HG02759 (cell line): Measurements from ENCODE around the gene RMP24.
A peak's percentile ranks its signal among the peaks of the same experiment; 100 is the strongest.

Experiments
- ATAC-seq: cut with Tn5 transposase; IDR thresholded peaks from one replicate; pipeline ENCODE4 v1.9.1; 2021; ENCODE audit warnings: mild to moderate bottlenecking, moderate library complexity; ENCODE audit not compliant: unreplicated experiment

Gene RMP24

GRCh38 chr18:35972197-35973000, at the start of gene RMP24:
RMP24 (plus strand) TSS chr18:35972679.
- ATAC-seq = peak; percentile 94

DNA sequence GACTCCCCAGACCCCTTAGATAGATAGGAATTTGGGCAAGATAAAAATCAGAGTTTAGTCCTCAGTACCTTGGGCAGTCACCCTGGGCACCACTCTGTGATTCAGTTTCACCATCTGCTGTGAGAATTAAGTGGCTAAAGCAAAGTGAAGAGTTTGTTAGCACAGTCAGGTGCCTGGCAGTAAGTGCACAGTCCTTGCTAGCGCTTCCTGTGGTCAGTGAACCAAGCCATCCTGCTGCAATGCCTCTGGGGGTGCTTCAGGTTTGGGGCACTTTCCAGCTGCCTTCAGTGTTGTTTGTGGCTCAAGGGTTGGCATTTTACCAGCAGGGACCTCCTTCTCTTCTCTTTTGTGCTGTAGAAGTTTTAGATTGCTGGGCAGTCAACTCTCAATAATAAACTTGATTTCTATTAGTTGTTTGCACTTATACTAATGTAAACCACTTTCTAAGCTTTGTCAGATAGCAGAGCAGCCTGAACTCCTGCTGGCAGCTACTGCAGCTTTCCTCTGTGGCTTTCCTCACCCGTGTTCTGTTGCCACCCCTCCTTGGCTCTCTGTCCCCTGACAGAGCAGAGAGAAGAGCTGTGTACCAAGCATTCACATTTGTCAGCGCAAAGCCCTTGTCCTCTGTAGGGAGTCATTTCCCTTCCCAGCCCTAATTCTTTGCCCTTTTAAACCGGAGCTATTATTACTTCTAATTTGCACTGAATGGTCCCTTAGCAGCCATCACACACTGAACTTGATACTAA, 48.4 kb upstream of the RMP24 start:
- ATAC-seq = no peak

DNA sequence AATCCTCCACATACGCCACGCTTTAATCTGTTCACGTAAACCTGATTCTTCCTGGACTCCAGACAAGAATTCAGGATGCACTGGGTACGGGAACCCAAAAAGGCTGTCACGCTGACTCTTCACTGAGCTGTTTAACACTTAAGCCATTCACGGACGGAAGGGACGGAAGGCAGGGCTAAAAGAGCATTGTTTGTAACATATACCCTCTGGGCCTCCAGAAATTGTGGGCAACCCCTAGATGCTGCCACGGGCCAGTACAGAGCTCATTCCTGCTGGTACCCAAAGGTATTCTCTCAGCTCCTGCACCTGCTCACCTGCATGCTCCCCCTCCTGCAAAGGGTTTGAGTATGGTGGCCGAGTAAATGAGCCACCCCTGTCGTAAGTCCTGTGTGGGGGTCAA, 45.6 kb upstream of the RMP24 start:
- ATAC-seq = no peak

DNA sequence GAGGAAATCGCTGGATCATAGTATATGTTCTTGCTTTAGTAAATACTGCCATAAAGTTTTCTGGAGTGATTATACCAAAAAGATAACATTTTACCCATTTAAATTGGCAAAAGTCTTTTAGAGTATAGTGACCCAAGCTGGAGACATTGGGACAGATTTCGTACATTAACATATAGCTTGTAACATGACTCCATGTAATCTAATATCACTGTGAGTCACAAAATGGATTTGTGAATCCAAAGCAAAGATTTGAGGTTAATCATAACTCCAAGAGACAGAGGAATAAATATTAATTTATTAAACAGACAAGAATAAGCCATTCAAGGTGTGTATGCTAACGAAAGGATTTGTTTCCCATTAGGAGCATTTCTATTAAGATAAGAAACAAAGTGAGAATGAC, 45.0 kb upstream of the RMP24 start:
- no peak for ATAC-seq

DNA sequence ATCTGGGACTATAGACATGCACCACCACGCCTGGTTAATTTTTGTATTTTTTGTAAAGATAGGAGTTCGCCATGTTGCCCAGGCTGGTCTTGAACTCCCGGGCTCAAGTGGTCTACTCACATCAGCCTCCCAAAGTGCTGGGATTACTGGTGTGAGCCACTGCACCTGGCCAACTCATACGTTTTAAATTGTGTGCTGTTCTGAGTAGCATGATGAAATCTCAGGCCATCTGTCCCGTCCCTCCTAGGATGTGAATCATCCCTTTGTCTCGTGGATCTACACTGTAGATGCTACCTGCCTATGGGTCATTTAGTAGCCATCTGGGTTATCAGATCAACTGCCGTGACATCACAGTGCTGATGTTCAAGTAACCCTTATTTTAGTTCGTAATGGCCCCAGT, 38.5 kb upstream of the RMP24 start:
- no peak for ATAC-seq

- no peak for ATAC-seq
Observed at GRCh38 chr18:35934891-35935290, 37.6 kb upstream of the RMP24 start.

- no peak for ATAC-seq
Observed at GRCh38 chr18:35935805-35936204, 36.7 kb upstream of the RMP24 start.

GRCh38 chr18:35936951-35937350, 35.5 kb upstream of the RMP24 start:
- no peak for ATAC-seq

DNA sequence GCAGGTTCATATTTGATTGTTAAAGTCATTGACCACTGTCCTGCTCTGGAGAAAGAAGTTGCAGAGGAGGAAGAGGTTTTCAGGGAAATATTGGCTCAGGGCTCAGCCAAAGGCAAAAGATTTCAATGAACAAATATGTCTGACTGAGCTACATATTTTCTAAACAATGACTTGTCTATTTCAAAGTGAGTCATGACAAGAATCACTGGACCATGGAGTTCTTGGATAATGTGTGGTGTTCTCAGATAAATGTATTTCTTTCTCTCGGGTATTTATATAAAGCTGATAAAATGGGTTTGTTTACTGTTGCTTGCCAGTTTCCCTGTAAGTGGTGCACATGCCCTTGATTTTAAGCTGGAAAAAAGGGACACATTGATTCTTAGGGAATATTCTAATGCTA, 34.3 kb upstream of the RMP24 start:
- no peak for ATAC-seq

DNA sequence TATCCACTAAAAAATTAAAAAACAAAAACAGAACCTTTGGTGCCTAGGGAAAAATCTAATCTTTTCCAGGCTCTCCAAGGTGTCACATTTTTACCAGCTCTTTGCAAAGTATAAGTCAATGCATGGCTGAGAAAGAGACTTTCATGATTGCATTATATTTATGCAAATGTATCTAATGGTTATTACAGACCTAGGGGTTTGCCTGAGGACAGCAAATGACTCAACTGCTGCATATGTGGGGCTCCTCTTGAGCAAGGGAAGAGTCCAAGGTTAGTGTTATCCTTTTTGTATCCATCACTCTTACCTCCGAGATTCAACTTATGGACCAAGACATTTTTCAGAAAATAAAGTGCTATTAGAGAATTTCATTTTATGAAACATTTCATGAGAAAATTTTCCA, 33.9 kb upstream of the RMP24 start:
- no peak for ATAC-seq

DNA sequence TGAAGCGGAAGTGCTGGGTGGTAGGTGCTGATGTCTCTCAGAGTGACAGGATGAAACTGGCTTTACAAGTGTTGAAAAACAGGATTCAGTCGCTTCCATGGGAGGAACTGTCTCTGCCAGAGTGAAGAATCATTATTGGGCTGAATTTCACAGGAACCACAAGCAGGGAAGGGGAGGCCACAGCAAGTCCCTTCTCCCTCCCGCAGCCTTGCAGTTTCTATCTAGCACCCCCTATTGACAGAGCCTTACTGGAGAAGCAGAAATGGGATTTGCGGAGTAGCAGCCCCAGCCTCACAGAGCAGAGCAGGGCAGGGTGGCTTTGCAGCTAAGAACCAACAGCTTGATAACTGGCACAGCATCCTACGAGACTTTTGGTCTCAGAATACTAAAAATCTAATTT, 33.3 kb upstream of the RMP24 start:
- no peak for ATAC-seq

DNA sequence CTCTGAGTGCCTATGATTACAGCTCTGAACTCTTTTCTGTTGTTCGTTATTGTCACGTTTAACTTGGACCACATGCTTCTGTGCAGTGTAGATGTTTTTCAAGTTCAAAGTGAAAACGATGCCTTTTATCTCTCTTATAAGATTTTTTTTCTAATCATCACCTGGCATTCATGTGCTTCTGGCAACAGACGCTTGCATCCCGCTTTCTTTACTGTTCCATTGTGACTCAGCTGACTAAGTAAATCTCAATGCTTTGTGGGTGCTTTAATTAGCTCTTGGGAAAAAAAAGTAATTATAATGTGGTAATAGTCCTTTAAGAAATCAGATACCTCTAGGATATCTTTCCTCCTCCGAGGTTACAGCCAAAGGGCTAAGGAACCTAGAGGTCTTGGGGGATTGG, 31.2 kb upstream of the RMP24 start:
- no peak for ATAC-seq

GRCh38 chr18:35942133-35942532, 30.3 kb upstream of the RMP24 start:
- ATAC-seq = no peak

DNA sequence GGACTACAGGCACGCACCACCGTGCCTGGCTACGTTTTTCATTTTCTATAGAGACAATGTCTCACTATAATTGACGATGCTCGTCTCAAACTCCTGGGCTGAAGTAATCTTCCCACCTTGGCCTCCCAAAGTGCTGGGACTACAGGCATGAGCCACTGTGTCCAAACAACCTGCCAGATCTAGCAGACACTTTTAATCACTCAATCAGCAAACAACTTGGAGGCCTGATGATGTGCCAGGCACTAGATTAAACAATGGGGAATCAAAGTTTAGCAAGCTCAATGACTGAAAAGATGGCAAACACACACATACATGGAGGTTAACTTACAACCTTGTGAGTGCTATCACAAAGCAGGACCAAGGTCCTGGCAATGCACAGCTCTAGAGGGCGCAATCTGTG, 29.8 kb upstream of the RMP24 start:
- ATAC-seq = no peak

- no peak for ATAC-seq
Observed at GRCh38 chr18:35948080-35948479, 24.4 kb upstream of the RMP24 start.

DNA sequence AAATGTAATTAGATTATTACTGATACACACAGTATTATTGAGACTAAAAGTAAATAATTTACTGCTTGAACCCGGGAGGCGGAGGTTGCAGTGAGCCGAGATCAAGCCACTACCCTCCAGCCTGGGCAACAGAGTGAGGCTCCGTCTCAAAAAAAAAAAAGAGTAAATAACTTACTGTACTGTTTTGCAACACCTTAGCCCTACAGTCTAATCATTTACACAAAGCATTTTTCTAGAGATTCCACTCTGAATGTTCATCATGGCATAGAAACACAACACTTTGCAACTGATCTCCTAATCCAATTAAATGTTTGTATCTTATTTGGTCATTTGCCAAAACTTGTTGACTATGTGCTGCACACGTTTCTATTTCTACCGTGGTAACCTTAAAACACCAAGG, 23.4 kb upstream of the RMP24 start:
- no peak for ATAC-seq

DNA sequence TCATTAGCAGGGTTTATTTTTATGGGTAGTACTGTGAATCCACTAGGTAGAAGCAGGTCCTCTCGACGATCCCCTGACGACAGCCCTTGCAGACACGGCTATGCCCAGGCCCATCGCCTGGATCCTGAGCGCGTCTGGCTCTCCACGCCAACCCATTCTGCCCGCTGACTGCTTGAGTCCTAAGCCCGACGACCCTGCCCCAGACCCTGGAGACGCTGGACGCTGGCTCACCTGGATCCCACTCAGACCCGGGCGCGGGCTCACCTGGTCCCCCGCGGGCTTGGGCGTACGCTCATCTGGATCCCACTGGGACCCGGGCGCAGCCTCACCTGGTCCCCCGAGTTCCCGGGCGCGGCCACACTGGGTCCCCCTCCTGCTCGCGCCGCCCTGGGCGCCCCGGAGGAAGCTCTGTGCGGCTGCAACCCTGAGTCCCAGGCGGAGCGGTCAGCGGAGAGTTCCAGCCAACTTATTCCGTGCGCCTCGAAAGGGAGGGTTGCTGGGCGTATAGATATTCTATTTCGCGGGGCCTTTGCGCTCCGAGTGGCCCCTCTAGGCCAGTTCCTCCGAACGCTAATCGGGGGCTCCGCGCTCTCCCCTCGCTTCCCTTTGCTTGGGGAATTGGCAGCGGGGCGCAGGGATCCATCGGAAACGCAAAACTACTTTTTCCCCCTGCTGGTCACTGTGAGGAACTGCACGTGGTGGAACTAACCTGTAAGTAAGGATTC, 22.4 kb upstream of the RMP24 start:
- peak; percentile 76 for ATAC-seq

GRCh38 chr18:35950628-35950982, 21.9 kb upstream of the RMP24 start:
- ATAC-seq = no peak

GRCh38 chr18:35953688-35954087, 18.8 kb upstream of the RMP24 start:
- ATAC-seq = no peak

GRCh38 chr18:35956226-35956625, 16.3 kb upstream of the RMP24 start:
- no peak for ATAC-seq

- no peak for ATAC-seq
Observed at GRCh38 chr18:35962320-35962719, 10.2 kb upstream of the RMP24 start.

DNA sequence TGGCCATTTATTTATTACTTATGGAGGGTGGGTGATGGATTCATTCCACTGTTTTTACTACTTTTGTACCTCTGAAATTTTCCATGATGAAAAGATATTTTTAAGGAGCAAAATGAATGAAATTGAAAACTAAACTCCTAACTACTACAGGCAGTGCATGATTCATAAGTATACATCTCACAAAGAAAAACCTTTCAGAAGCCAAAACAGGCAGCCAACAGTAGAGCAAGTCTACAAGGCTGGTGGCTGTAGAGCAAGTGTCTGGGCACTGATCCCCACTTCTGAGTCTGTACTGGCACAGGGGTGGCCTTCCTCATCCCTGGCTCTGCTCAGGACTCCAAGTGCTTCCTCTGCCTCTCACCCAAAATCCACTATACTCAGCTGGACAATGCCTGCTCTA, 8.2 kb upstream of the RMP24 start:
- no peak for ATAC-seq
